ENCODE measurements around the gene EIF6.

DNA sequence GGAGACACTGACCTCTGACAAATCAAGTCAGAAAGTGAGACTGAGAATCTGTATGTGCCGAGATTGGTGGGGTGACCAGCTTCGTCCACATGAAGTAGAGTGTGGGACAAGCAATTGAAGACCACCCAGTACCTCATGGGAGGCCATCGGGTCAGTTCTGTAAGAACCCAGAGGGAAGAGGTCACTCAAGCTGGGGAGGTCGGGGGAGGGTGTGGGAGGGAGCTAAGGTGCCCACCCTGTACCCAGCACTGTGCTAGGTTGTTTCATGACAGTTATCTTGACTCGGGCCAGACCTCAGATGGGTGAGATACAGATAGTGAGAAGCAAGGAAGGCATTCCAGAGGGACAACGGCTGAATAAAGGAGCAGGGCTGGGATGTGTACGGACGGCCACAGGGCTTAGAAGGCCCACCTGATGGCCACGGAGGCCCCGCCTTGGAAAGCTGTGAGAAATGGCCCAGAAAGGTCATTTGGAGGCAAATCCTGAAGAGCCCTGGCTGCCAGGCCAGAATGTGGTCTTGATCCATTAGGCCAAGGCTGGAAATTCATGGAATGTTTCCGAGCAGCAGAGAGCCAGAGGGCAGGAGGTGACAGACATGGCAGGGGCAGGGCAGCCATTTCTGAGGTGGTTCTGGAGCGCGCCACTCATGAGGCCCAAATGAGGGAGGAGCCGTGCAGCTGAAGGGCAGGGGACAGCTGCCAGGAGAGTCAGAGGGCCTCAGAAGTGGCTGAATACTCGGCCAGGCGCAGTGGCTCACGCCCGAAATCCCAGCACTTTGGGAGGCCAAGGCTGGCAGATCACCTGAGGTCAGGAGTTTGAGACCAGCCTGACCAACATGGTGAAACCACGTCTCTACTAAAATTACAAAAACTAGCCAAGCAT lies 14.3 kb downstream of the EIF6 start:
- TF ChIP-seq, protein P1, sequence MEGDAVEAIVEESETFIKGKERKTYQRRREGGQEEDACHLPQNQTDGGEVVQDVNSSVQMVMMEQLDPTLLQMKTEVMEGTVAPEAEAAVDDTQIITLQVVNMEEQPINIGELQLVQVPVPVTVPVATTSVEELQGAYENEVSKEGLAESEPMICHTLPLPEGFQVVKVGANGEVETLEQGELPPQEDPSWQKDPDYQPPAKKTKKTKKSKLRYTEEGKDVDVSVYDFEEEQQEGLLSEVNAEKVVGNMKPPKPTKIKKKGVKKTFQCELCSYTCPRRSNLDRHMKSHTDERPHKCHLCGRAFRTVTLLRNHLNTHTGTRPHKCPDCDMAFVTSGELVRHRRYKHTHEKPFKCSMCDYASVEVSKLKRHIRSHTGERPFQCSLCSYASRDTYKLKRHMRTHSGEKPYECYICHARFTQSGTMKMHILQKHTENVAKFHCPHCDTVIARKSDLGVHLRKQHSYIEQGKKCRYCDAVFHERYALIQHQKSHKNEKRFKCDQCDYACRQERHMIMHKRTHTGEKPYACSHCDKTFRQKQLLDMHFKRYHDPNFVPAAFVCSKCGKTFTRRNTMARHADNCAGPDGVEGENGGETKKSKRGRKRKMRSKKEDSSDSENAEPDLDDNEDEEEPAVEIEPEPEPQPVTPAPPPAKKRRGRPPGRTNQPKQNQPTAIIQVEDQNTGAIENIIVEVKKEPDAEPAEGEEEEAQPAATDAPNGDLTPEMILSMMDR (IDR thresholded peaks at IDR 0.05), result no peak
- no peak for TF ChIP-seq EZH2 (IDR thresholded peaks at IDR 0.05; ENCODE audit: borderline replicate concordance, insufficient read depth, low read depth, low read length, poor library complexity, severe bottlenecking)

Measured in B cell (primary cell).